ENCODE data around the gene BACH2.

DNA sequence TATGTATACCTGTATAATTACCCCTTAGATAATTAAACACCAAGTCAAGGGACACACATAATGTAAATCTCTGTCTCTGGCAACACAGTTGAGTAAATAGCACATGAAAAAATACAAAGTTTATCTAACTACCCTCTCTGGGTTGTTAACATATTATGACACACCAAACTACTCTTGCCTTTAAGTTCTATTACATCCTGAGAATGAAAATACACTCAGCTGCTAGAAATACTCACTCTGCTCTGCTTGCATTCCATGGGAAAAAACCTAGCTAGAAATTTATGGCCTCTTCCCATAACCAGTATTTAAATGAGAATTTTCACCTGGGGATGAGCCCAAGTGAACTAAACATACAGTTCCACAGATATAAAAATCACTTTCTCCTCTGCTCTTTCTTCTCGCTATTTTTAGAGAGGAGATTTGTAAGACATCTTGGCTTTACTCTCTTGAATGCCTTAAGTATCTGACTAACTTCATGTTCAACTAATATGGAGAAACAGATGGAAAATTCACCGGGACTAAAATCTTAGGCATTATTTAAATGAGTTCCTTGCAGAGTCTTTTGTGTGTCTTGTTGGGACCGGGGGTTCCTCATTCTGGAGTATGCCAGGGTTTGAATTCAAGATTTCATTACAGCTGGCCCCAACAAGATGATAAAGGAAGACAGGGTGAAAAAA lies 261.5 kb downstream of the BACH2 start:
- no peak for TF ChIP-seq EZH2 (IDR thresholded peaks at IDR 0.05; ENCODE audit: low read length)
- TF ChIP-seq, protein P1, sequence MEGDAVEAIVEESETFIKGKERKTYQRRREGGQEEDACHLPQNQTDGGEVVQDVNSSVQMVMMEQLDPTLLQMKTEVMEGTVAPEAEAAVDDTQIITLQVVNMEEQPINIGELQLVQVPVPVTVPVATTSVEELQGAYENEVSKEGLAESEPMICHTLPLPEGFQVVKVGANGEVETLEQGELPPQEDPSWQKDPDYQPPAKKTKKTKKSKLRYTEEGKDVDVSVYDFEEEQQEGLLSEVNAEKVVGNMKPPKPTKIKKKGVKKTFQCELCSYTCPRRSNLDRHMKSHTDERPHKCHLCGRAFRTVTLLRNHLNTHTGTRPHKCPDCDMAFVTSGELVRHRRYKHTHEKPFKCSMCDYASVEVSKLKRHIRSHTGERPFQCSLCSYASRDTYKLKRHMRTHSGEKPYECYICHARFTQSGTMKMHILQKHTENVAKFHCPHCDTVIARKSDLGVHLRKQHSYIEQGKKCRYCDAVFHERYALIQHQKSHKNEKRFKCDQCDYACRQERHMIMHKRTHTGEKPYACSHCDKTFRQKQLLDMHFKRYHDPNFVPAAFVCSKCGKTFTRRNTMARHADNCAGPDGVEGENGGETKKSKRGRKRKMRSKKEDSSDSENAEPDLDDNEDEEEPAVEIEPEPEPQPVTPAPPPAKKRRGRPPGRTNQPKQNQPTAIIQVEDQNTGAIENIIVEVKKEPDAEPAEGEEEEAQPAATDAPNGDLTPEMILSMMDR (optimal IDR thresholded peaks at IDR 0.05 in 1 of 3, IDR thresholded peaks at IDR 0.05 in 1 of 3, conservative IDR thresholded peaks at IDR 0.05 in 1 of 3; ENCODE audit: extremely low read depth in 1 of 3, insufficient read depth in 2 of 3, low read length in 3 of 3): no peak

All from keratinocyte (primary cell).